GM19238 (cell line): ENCODE results near the gene MLANA.

Source experiments
- DNase-seq: peaks from one replicate; pipeline ENCODE4 v3.0.0; 2011; ENCODE audit warnings: low spot score; ENCODE audit not compliant: insufficient read length

Gene MLANA, protein sequence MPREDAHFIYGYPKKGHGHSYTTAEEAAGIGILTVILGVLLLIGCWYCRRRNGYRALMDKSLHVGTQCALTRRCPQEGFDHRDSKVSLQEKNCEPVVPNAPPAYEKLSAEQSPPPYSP

DNA sequence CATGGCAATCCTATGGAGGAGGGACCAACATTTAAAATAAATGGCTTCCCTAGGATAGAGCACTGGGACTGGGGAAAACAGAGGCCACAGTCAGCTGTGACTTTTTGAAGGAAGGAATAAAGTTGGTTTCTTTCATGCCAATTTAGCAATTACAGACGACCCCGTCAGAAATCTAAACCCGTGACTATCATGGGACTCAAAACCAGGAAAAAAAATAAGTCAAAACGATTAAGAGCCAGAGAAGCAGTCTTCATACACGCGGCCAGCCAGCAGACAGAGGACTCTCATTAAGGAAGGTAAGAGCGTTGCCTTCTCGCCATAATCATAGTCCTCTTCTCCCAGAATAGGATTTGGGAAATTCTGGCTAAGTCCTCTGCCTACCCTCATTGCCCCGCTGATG, at the start of gene MLANA:
TSS of gene MLANA (plus strand) at position 249 of the 400 bp plus-strand sequence. CDS start 1,586 bp downstream, outside the sequence.
- DNase-seq = no peak

DNA sequence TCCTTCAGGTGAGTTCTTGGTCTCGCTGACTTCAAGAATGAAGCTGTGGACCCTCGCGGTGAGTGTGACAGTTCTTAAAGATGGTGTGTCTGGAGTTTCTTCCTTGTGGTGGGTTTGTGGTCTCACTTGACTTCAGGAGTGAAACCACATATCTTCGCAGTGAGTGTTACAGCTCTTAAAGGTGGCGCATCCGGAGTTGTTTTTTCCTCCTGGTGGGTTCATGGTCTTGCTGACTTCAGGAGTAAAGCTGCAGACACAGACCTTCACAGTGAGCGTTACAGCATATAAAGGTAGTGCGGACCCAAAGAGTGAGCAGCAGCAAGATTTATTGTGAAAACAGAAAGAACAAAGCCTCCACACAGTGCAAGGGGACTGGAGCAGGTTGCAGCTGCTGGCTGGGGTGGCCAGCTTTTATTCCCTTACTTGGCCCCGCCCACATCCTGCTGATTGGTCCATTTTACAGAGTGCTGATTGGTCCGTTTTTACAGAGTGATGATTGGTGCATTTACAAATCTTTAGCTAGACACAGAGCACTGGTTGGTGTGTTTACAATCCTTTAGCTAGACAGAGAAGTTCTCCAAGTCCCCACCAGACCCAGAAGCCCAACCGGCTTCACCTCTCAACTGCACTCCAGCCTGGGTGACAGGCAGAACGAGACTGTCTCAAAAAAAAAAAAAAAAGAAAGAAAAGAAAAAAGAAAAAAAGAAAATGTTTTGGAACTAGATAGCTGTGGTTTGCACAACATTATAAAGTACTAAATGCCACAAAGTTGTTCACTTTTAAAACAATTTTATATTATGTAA, 48.7 kb upstream of the MLANA start:
- no peak for DNase-seq

DNA sequence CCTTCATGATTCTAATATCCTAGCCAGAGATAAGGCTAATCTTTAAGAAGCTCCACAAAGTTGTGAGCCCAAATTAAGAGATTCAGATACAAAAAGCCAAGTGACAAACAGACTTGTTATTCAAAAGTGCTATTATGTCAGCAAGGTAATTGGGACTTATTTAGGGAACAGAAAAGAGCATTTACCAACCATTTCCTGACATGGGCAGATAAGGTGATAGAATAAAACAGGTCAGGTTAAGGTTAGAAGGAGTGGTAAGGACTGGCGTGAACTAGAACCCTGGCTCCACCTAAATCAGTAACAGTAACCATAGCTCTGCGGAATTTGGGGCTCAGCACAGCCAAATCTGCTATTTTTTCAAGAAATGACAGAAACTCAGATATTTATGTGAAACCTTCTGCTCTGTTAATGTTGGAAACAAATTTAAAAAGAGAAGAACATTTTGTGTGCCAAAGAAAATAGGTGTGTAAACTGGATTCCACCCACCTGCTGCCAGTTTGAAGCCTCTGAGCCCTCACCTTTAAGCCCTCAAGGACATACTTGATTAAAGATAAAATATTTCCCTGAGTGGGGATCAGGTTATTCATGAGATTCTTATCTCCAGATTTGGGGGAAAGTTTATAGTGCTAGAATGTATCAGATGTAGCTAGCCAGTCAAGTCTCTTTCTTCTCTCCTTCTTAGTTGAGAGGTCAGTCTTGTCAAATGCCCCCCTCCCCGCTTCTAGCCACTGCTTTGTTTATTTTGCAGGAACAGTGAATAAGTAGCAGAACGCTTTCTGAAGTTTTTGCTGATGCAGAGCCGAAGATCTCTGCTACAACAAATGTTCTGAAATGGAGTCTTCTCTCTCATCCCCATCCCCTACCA, 47.5 kb upstream of the MLANA start:
- DNase-seq = no peak

DNA sequence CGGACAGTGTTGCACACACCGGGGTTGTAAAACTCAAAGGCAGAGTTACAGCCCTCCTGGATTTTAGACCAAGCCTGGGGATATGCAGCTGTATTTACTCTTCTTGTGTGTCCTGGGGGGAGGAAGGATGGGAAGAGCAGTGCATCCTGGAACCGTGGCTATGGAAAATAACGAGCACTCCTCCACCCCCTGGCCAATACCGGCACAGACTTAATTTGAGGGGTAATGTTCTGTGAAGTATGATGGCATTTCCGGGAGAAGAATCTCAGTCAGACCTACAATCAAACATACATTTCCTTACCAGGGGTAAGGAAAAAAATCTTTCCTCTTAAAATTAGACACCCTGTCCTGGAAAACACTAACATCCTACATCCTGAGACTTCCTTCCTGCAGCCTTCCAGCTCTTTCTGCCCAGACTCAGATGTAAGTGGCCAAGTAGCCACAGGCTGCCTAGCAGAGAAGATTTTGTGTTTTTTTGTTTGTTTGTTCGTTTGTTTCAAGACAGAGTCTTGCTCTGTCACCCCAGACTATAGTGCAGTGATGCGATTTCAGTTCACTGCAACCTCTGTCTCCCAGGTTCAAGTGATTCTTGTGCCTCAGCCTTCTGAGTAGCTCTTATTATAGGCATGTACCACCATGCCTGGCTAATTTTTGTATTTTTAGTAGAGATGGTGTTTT, 46.8 kb upstream of the MLANA start:
- DNase-seq = no peak

DNA sequence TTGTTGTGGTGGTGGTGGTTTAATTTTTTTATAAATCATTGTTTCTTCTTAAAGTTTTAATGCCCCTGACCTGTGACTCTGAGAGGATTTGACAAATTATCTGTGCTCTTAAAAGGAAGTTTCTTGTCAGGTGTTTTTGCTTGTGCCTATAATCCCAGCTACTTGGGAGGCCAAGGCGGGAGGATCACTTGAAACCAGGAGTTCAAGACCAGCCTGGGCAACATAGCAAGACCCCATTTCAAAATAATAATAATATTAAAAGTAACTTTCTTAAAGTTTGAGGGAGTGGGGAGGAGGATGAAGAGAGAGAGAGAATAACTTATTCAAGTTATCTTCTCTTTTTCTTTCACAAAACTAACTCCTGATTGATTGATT, 45.5 kb upstream of the MLANA start:
- DNase-seq = no peak

DNA sequence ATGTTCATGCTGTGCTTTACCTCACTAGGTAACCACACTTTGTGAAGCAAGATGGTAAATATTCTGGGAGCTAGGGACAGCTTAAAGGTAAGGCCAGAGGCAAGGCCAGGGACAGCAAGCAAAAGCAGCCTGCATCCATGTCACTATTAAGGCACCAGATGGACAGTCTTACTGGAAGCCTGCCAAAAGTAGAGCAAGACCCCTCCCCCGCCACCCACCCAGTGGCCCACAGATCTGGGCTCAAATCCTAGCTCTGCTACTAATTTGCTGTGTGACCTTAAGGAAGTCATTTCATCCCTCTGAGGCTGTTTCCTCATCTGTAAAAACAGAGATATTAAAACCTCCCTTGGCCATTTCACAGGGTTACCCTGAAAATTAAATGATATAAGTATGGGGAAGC, 44.6 kb upstream of the MLANA start:
- no peak for DNase-seq

DNA sequence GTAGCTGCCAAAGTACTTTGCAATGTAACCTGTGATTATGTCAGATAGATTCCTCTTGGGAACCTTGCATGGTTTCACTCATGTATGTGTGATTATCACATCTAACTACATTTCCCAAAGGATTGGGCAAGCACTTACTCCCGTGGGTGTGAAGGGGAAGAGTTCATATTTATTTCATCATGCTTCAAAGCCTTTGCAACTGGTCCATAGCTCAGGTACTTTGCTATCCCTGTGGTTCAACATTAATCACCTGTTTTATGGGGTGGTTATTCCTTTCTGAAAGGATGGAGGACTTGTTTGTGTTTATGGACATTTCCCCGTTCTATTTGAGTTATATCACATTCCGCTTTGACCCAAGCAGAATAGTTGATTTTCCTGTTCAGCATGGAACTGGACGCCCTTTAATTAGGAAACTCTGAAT, 44.2 kb upstream of the MLANA start:
- DNase-seq = no peak

DNA sequence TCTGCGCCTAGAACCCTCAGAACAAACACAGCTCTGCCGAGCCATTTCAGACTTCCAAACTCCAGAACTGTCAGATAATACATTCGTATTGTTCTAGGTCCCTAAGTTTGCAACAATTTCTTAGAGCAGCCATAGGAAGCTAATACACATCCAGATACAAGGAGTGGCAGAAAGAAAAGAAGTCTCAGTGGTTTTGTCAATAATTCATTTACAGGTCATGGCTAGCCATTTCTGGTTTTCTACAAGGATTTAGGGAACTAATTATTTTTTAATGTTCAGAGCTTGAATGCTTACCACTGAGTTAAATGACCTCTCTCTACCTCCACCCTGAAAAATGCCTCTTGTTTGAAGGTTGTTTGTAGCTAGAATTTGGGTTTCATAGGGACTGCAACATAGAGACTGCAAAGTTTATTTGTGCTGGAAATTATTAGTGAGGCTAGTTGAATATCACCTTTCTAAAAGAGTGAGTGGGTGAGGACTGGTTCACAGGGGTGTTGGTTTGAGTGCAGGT, 42.3 kb upstream of the MLANA start:
- no peak for DNase-seq

DNA sequence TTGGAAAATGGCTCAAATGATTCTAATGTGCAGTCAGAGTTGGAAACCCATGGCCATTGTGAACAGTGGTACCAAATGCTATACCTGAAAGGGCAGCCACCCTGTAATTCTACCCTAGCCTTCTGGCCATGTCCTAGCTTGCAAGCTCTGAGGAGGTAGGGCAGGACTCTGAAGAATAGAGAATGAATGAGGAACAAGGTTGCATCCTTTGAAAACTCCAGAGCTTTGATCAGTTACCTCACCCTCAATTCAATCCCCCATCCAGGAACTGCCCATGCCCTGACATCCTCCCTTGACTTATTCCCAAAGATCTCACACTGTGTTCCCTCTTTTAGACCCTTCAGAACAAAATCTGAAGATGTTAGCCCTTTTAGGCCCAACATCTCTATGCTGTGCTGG, 40.0 kb upstream of the MLANA start:
- DNase-seq = no peak

DNA sequence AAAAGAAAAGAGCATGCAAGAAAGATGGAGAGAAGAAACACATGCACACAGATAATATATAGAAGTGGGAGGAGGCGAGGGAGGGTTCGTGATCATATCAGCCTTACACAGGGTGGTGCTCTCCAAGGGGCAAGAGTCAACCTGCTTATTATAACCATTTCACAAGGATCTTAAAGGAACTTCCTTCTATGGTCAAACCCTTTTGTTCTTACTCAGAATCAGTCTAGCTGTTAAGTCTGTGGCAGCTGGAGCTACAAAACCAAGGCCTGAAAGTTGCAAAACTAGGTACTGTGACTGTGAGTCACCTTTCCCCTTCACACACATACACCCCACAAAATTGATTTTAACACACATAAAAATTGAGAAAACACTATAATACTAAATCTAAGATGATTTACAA, 39.2 kb upstream of the MLANA start:
- DNase-seq = peak; percentile 36

DNA sequence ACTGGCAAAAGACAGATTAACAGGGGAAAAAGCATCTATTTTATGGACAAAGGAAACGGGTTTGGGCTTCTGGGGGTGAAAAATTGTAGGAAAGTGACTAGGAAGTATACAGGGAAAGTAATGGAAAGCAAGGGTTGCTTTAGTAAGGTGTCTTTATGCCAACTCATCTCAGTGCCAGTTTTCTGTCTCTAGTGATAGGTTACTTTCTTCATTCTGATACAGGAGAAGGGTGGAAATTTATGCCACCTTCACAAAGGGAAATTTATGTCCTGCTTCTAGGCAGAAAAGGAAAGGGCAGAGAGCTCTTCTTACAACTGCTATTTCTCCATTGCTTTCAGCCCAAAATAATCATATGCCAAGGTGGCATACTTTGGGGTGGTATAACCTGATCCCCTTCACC, 37.7 kb upstream of the MLANA start:
- DNase-seq = no peak

DNA sequence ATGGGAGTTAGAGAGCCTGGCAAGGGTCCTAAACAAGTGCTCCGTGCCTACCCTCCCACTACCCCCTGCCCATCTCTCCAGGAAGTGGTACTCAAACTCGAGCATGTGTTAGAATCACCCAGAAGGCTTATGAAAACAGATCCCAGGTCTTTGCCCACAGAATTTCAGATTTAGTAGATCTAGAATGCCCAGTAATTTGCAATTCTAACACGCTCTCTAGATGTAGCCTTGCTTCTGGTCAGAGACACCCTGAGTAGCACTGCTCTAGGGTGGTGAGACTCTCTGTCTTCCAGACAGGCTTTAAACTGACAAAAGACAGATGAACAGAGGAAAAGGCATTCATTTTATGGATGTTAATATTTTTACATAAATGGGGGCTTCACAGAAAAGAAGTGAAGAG, 37.1 kb upstream of the MLANA start:
- DNase-seq = no peak

DNA sequence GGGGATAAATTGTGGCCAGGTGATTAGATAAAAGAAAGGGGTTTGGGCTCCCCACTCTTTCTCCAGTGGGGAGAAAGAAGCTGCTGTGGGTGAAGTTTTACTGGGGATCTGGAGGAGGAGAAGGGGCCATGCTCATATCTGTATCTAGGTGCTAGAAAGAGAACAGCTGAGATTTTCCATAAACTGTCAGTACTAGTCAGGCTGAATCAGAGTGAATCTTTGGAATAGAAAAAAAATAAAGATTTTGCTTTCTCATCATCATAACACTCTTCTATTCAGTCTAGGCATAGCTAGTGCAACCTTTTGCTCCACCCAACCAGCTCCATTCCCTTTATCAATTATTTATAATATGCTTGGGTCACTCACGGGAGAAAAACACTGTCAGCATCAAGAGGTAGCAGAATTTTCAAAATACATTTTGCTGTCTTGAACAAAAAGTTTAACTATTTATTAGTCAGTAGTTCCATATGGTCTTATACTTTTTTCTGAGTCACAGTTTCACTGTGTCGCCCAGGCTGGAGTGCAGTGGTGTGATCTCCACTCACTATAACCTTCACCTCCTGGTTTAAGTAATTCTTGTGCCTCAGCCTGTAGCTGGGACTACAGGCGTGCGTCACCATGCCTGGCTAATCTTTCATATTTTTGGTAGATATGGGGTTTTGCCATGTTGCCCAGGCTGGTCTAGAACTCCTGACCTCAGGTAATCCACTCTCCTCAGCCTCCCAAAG, 36.5 kb upstream of the MLANA start:
- no peak for DNase-seq

DNA sequence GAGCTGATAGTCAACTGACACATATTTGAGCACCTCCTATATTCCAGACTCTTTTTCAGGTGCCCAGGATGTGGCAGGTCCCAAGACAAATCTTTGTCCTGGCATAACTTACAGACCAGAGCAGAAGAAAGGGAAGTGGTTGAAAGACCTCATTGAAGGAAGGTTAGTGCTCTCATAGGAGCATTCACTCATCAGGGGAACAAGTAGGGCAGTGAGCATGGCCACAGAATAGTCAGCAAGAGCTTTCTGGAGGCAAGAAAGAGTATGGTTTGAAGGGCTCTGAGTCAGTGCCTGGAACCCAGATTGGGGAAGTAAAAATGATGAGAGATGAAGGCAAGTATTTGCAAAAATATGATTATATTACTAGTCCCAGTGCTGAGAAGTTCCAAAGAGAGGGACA, 32.8 kb upstream of the MLANA start:
- DNase-seq = no peak

DNA sequence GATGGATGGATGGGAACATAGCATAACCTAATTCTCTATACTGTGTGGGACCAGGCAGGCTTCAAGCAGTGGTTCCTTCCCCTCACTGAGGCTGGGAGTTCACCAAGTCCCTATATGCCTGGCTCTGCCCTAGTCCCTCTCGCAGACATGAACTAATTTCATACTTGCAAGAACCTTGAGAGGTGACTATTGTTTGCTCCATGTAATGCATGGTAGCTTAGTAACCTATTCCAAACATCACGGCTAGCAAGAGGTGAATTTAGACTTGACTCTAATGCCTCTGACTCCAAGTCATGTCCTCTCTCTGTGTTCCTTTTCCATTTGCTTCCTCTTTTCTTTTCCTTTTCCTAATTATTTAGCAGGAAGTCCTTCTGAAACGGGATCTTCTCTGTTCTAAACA, 31.9 kb upstream of the MLANA start:
- DNase-seq = no peak

DNA sequence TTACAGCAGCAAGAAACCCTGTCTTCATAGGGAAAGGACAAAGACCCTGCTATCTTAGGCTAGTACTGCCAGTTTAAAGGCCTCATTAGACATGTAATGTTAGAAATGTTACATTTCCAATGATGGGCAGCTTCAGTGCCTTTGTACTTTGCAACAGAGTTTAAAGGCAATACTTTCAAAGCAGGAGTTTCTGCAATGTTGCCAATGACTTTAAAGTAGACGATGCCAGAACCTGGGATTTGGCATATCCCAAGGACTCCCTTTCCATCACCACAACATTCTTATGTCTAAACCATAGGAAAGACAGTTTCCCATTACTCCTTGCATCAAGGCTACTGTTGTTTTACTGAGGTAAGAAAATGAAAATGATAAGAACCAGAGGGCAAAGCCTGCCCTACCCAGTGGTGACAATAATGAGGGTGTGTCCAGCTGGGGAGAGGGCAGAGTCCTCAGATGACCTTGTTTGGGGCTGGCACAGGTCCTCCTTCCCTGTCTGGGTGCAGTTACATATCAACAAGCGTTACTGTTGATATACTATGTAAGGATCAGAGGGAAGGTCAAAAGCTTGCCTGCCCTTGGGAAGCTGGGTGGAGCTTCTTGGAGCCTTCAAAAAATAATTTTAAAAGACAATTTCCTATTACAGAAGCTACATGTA, 27.5 kb upstream of the MLANA start:
- no peak for DNase-seq

DNA sequence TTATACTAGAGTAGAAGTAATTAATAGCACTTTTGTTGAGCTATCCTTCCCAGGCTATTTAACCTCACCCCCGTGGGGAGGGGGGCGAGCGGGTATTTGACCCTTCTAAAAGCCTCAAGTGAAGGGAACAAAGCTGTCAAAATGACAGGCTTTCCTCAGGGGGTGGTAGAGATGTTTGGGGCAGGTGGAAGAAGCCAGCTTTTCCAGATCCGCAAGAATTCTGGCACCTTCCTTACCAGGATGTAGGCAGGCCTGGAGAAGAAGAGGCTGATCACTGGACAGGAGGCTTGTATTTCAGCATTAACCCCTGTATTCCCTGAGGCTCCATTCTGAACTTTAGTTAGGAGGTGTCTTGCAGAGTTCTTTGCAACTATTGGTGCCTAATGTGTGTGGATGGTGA, 26.2 kb upstream of the MLANA start:
- DNase-seq = no peak

DNA sequence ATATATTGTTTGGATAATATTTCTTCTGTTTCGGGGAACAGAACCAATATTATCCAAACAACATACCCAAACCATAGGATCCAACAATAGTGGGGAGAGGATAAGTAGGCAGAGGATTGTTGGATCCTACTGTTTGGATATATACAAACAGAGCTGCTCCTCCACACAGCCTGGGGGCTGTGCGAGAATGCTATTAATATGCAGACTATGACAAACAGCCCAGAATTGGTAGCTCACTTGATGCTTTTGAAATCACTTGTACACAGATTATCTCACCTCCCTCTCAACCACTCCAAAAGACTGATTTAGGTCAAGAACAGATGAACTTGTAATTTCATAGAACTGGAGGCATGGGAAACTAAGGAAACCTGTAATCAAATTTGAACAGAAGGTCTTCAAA, 24.4 kb upstream of the MLANA start:
- no peak for DNase-seq

DNA sequence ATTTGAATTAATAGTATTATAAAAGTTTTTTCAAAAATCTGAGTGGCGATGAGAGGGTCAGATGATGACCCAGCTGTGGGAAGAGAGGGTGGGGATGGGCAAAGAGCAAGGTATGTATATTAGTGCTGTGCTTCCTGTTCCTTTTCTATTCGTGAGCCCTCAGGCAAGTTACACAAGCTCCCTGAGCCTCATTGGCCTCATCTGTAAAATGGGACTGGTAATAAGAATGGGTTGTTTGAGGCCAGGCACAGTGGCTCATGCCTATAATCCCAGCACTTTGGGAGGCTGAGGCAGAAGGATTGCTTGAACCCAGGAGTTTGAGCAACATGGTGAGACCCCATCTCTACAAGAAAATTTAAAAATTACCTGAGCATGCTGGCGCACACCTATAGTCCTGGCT, 24.0 kb upstream of the MLANA start:
- DNase-seq = no peak

DNA sequence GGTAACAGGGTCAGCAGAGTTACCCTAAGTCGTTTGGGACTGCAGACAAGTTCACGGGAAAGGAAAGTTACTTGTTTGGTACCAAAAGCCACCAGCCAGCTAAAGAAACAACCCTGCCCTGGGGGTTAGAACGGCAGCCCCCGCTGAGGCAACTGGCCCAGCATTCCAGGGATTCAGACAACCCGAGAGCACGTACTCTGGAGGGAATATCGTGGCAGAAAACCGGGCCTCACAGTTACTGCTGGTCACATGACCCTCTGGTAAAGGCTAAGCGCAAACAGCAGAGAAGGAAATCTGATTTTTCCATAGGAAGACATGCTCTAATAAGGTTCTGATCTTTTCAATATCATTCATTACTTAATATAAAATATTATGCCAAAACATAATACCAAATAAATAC, 22.5 kb upstream of the MLANA start:
- DNase-seq = no peak
